Neuronal stem cell (in vitro differentiated cells): ENCODE measurements around the gene TRNAU1AP.
A peak's percentile ranks its signal among the peaks of the same experiment; 100 is the strongest.

ENCODE experiments used
- DNase-seq: peaks from one replicate; pipeline ENCODE4 v3.0.0-alpha.2; 2013; ENCODE audit warnings: low spot score
- H2AFZ ChIP-seq: one replicate; pipeline ENCODE4 v1.6.1; 2013; ENCODE audit warnings: mild to moderate bottlenecking, low read length, inconsistent platforms
- H2AK5ac ChIP-seq: 2 replicates; pipeline ENCODE4 v1.6.1; 2013; ENCODE audit warnings: low read depth, mild to moderate bottlenecking, inconsistent platforms, low read length, moderate library complexity, mixed read lengths
- H2BK120ac ChIP-seq: 2 replicates; pipeline ENCODE4 v1.6.1; 2013; ENCODE audit warnings: low read depth, mild to moderate bottlenecking, inconsistent platforms, low read length, moderate library complexity, mixed read lengths
- H2BK12ac ChIP-seq: one replicate; pipeline ENCODE4 v1.6.1; 2013; ENCODE audit warnings: low read length, inconsistent platforms
- H2BK15ac ChIP-seq: 2 replicates; pipeline ENCODE4 v1.6.1; 2013; ENCODE audit warnings: mild to moderate bottlenecking, low read length, inconsistent platforms, mixed read lengths
- H2BK5ac ChIP-seq: one replicate; pipeline ENCODE4 v1.6.1; 2013; ENCODE audit warnings: inconsistent platforms, mild to moderate bottlenecking, low read length, moderate library complexity
- H3K14ac ChIP-seq: one replicate; pipeline ENCODE4 v1.6.1; 2013; ENCODE audit warnings: low read length, inconsistent platforms
- H3K18ac ChIP-seq: 2 replicates; pipeline ENCODE4 v1.6.1; 2013; ENCODE audit warnings: low read length, inconsistent platforms
- H3K23ac ChIP-seq: 2 replicates; pipeline ENCODE4 v1.6.1; 2013; ENCODE audit warnings: low read depth, mild to moderate bottlenecking, mixed read lengths, low read length, inconsistent platforms; ENCODE audit not compliant: poor library complexity
- H3K27ac ChIP-seq: replicated peaks from 3 replicates; pipeline ENCODE4 v1.5.1; 2013; ENCODE audit warnings: low read length, inconsistent platforms
- H3K27me3 ChIP-seq, 3 experiments: 2 replicates each; pipeline ENCODE4 v1.6.1; 2013; ENCODE audit warnings: low read length in 3 of 3, mild to moderate bottlenecking in 2 of 3, inconsistent platforms in 1 of 3, low read depth in 1 of 3, mixed read lengths in 1 of 3, moderate library complexity in 1 of 3; ENCODE audit not compliant: control insufficient read depth in 3 of 3, insufficient read depth in 3 of 3
- H3K36me3 ChIP-seq, 2 donors: replicated peaks in 1 of 2; 2 replicates each; pipeline ENCODE4 v1.6.1; 2013; ENCODE audit warnings: low read length in 2 of 2; ENCODE audit not compliant: control insufficient read depth in 2 of 2, insufficient read depth in 2 of 2
- H3K4ac ChIP-seq: 2 replicates; pipeline ENCODE4 v1.6.1; 2013; ENCODE audit warnings: inconsistent platforms, mild to moderate bottlenecking, low read length, moderate library complexity
- H3K4me1 ChIP-seq, 2 donors: 1 replicate in 1 of 2; 2 replicates in 1 of 2; pipeline ENCODE4 v1.6.1; 2013; ENCODE audit warnings: low read length in 2 of 2, low read depth in 1 of 2; ENCODE audit not compliant: control insufficient read depth in 2 of 2, insufficient read depth in 1 of 2
- H3K4me2 ChIP-seq: one replicate; pipeline ENCODE4 v1.6.1; 2013; ENCODE audit warnings: mild to moderate bottlenecking, low read length, inconsistent platforms; ENCODE audit not compliant: insufficient read depth, poor library complexity, severe bottlenecking
- H3K4me3 ChIP-seq, 2 donors: 2 replicates each; pipeline ENCODE4 v1.5.1; 2013; ENCODE audit warnings: low read length in 2 of 2, mild to moderate bottlenecking in 2 of 2, inconsistent platforms in 1 of 2, moderate library complexity in 1 of 2
- H3K79me1 ChIP-seq: one replicate; pipeline ENCODE4 v1.6.1; 2013; ENCODE audit warnings: low read depth, mild to moderate bottlenecking, inconsistent platforms, low read length, moderate library complexity
- H3K9ac ChIP-seq: one replicate; pipeline ENCODE4 v1.6.1; 2013; ENCODE audit warnings: mild to moderate bottlenecking, low read depth, low read length, inconsistent platforms; ENCODE audit not compliant: poor library complexity
- H3K9me3 ChIP-seq, 2 donors: replicated peaks in 1 of 2; 2 replicates each; pipeline versions ENCODE3 to v1.6.1; 2013; ENCODE audit warnings: low read length in 2 of 2, mild to moderate bottlenecking in 2 of 2, inconsistent platforms in 1 of 2, low read depth in 1 of 2, mixed read lengths in 1 of 2, moderate library complexity in 1 of 2; ENCODE audit not compliant: control insufficient read depth in 2 of 2, insufficient read depth in 1 of 2
- H4K8ac ChIP-seq: one replicate; pipeline ENCODE4 v1.6.1; 2013; ENCODE audit warnings: low read depth, mild to moderate bottlenecking, inconsistent platforms, low read length, moderate library complexity
- H4K91ac ChIP-seq: one replicate; pipeline ENCODE4 v1.6.1; 2013; ENCODE audit warnings: low read length, low read depth, mild to moderate bottlenecking, inconsistent platforms; ENCODE audit not compliant: poor library complexity
- WGBS, 2 donors: extraction: QIAGEN DNeasy Blood & Tissue Kit; methylation state at CpG; one replicate each; pipeline ENCODE4 v1.1.7; 2013; ENCODE audit warnings: missing lambda C conversion rate in 2 of 2, mixed read lengths in 1 of 2; ENCODE audit not compliant: insufficient read length in 2 of 2, insufficient replicate concordance in 1 of 2; ENCODE audit errors: extremely low coverage in 2 of 2; 5-methylcytosine and 5-hydroxymethylcytosine counted together

TRNAU1AP gene

DNA sequence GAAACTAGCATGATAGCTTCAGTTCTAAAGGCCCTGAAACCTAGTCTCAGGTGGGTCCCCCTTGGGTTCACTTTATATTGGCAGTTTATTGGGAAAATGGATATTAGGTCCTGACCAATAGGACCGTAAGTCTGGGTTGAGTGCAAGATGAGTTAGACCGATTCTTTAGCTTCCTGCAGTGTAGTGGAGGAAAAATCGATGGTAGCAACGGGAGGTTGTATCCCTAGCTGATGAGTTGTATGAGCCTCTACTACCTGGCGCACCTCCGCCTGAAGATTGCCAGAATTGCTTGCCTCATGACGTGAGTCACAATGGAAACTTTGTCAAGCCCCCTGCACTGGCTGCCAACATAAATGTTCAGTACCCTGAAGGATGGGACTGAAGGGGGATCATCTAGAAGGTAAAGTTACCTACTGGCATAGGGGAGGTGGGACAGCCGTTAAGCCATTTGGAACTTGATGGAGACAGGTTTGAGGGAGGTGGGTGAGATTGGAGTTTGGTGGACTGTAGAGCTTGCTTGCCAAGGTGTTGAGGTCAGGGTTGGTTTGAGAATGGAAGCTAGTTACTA, 43.1 kb upstream of the TRNAU1AP start:
- H2AFZ ChIP-seq, result no peak overlapping the region
- H3K14ac ChIP-seq, result no peak overlapping the region
- no peaks in the 10 kb centered on the region for H3K27me3 ChIP-seq
- H2BK5ac ChIP-seq, result no peak overlapping the region
- H3K4ac ChIP-seq, result no peak overlapping the region
- H3K36me3 ChIP-seq, result peaks cover 31 to 72% of the 10 kb centered on the region in 2 donors
- H3K27ac ChIP-seq, result peak overlapping the region; percentile 36
- no CpG with 5 or more reads among the region's 8 CpGs for WGBS, 2 donors
- peak overlapping the region in 1 of 2 donors; percentile 26 for H3K4me3 ChIP-seq
- no peaks in the 10 kb centered on the region for H3K79me1 ChIP-seq
- H2BK120ac ChIP-seq, result no peak overlapping the region
- H3K23ac ChIP-seq, result peak overlapping the region; percentile 70
- H3K4me1 ChIP-seq, result peaks cover 9 to 19% of the 10 kb centered on the region in 2 donors
- no peak overlapping the region for H4K8ac ChIP-seq
- no peak overlapping the region for H4K91ac ChIP-seq
- no peak overlapping the region for H2AK5ac ChIP-seq
- H3K9ac ChIP-seq, result no peak overlapping the region
- no peak for DNase-seq
- H2BK15ac ChIP-seq, result no peak overlapping the region
- H3K9me3 ChIP-seq, result peaks cover 2 to 3% of the 10 kb centered on the region in 2 donors
- H2BK12ac ChIP-seq, result no peak overlapping the region
- H3K4me2 ChIP-seq, result no peak overlapping the region
- no peak overlapping the region for H3K18ac ChIP-seq

- H3K18ac ChIP-seq, result no peak overlapping the region
- peaks cover 2 to 3% of the 10 kb centered on the region in 2 donors for H3K9me3 ChIP-seq
- H3K23ac ChIP-seq, result peak overlapping the region; percentile 70
- H3K36me3 ChIP-seq, result peaks cover 31 to 74% of the 10 kb centered on the region in 2 donors
- no peak overlapping the region for H3K4me3 ChIP-seq
- DNase-seq, result no peak
- no peak overlapping the region for H4K91ac ChIP-seq
- H2BK12ac ChIP-seq, result no peak overlapping the region
- no CpG with 5 or more reads among the region's 8 CpGs for WGBS, 2 donors
- no peaks in the 10 kb centered on the region for H3K27me3 ChIP-seq
- no peak overlapping the region for H2BK120ac ChIP-seq
- H2AK5ac ChIP-seq, result no peak overlapping the region
- no peak overlapping the region for H2AFZ ChIP-seq
- no peak overlapping the region for H3K4ac ChIP-seq
- H2BK15ac ChIP-seq, result no peak overlapping the region
- H3K9ac ChIP-seq, result no peak overlapping the region
- H3K4me2 ChIP-seq, result no peak overlapping the region
- H3K27ac ChIP-seq, result peak overlapping the region; percentile 36
- H3K4me1 ChIP-seq, result peaks cover 9 to 19% of the 10 kb centered on the region in 2 donors
- H2BK5ac ChIP-seq, result no peak overlapping the region
- no peaks in the 10 kb centered on the region for H3K79me1 ChIP-seq
- no peak overlapping the region for H3K14ac ChIP-seq
- H4K8ac ChIP-seq, result no peak overlapping the region
Observed at GRCh38 chr1:28510273-28510969, 42.5 kb upstream of the TRNAU1AP start.

DNA sequence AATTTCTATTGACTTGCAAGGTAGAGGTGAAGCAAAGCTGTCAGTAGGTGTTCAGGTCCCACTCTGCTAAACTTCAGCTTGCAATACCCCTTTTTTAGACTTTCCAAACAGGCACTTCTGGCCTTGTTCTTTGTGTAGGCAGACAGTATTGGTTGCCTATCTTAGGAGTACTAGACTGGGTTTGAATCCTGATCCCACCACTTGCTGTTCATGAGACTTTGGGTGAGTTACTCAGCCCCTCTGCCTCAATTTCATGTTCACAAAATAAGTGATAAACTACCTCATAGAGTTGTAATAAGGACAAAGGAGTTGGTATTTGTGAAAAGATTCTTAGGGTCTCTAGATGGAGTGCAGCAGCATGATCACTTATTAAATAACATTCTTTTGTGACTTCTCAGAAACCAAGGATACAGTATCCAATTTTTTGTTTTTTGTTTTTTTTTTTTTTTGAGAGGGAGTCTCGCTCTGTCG, 41.9 kb upstream of the TRNAU1AP start:
- Histone ChIP-seq H3K27ac (peak overlapping the region; percentile 36), H2BK12ac (no peak overlapping the region), H2BK15ac (no peak overlapping the region), H3K4me1 (peaks cover 9 to 19% of the 10 kb centered on the region in 2 donors), H3K4me2 (no peak overlapping the region), H3K18ac (no peak overlapping the region), H3K4ac (no peak overlapping the region), H3K14ac (no peak overlapping the region), H3K9me3 (peaks cover 2 to 3% of the 10 kb centered on the region in 2 donors), H2BK120ac (no peak overlapping the region), H3K4me3 (no peak overlapping the region), H3K9ac (no peak overlapping the region), H3K23ac (no peak overlapping the region), H2AFZ (no peak overlapping the region), H3K79me1 (no peaks in the 10 kb centered on the region), H3K27me3 (no peaks in the 10 kb centered on the region), H4K91ac (no peak overlapping the region), H4K8ac (no peak overlapping the region), H2BK5ac (no peak overlapping the region), H3K36me3 (peaks cover 31 to 74% of the 10 kb centered on the region in 2 donors), H2AK5ac (no peak overlapping the region)
- no CpG with 5 or more reads among the region's 2 CpGs for WGBS, 2 donors
- no peak for DNase-seq

DNA sequence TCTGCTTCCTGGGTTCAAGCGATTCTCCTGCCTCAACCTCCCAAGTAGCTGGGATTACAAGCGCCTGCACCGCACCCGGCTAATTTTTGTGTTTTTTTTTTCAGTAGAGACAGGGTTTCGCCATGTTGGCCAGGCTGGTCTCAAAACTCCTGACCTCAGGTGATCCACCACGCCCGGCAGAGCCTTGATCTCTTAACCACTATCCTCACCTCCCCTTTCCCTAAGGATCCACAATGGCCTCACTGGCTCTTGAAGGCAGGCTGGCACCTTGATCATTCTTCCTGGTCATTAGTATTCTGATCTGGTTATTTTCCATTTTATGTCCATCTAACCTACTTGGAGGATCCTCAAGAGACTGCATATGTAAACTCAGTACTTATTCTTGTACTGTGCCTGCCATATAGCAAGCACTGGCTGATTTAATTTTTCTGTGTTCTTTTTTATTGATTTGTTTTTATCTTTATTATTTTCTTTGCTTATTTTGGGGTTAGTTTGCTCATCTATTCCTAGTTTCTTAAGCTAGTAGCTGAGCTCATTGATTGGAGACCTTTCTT, 40.8 kb upstream of the TRNAU1AP start:
- no peak overlapping the region for H3K9ac ChIP-seq
- H2AK5ac ChIP-seq, result no peak overlapping the region
- no peaks in the 10 kb centered on the region for H3K27me3 ChIP-seq
- peaks cover 2 to 3% of the 10 kb centered on the region in 2 donors for H3K9me3 ChIP-seq
- H3K14ac ChIP-seq, result no peak overlapping the region
- no peak overlapping the region for H3K4ac ChIP-seq
- no CpG with 5 or more reads among the region's 7 CpGs for WGBS, 2 donors
- H3K79me1 ChIP-seq, result no peaks in the 10 kb centered on the region
- no peak overlapping the region for H2BK12ac ChIP-seq
- no peak overlapping the region for H2BK5ac ChIP-seq
- H2AFZ ChIP-seq, result no peak overlapping the region
- peaks cover 9 to 16% of the 10 kb centered on the region in 2 donors for H3K4me1 ChIP-seq
- no peak overlapping the region for H2BK15ac ChIP-seq
- no peak overlapping the region for H3K23ac ChIP-seq
- H3K18ac ChIP-seq, result no peak overlapping the region
- peaks cover 31 to 70% of the 10 kb centered on the region in 2 donors for H3K36me3 ChIP-seq
- H3K27ac ChIP-seq, result no peak overlapping the region
- DNase-seq, result no peak
- H3K4me3 ChIP-seq, result no peak overlapping the region
- H3K4me2 ChIP-seq, result no peak overlapping the region
- no peak overlapping the region for H2BK120ac ChIP-seq
- no peak overlapping the region for H4K8ac ChIP-seq
- H4K91ac ChIP-seq, result no peak overlapping the region
